HG02870 (cell line): ENCODE measurements around the gene MXI1.
A peak's percentile ranks its signal among the peaks of the same experiment; 100 is the strongest.
"Not testable (repeated sequence)": the region's sequence is repeated elsewhere in the genome, so short reads cannot be mapped to it uniquely, and the experiment has no call there.

Source experiments
- ATAC-seq: cut with Tn5 transposase; IDR thresholded peaks from one replicate; pipeline ENCODE4 v1.9.1; 2021; ENCODE audit warnings: mild to moderate bottlenecking, moderate library complexity; ENCODE audit not compliant: unreplicated experiment

The MXI1 gene

GRCh38 chr10:110181451-110181850 lies 26.0 kb upstream of the MXI1 start:
- ATAC-seq, result no peak

DNA sequence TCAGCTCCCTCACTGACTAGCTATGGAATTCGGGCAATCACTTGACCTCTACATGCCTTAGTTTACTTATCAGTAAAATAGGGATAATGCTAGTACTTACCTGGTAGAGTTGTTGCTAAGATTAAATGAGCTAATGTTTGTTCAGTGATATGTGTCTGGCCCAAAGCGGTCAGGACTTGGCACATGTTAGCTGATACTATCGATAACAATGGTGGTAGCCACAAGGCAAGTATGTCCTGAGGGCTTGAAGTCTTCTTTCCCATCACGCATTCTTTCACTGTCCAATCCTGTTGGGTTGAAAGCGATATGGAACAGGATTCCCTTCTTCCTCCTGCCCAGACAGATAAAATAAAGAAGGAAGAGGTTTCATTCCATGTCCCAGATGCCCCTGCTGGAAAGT lies 25.5 kb upstream of the MXI1 start:
- ATAC-seq, result no peak

GRCh38 chr10:110184398-110184797 lies 23.0 kb upstream of the MXI1 start:
- no peak for ATAC-seq

- not testable (repeated sequence) for ATAC-seq
These were observed 21.7 kb upstream of the MXI1 start for GRCh38 chr10:110185646-110186182.

GRCh38 chr10:110190170-110190569 lies 17.2 kb upstream of the MXI1 start:
- ATAC-seq, result no peak

DNA sequence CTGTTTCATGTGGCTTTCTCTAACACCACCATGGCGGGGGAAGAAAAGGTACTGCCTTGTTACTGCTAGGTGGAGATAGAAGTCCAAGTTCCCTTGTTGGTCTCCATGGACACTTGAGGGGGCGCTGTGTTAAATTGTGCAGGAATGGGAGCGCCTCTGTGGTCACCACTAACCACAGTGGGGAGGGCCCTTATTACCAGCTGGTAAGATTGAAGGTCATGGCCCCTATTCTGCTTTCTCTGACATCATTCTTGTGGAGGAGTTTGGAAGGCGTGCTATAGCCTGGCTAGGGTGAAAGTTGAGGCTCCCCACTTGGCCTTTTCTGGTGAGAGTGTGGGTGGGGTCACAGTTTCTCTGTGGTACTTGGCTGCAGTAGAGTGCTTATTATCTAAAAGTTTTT lies 14.9 kb upstream of the MXI1 start:
- peak; percentile 76 for ATAC-seq

- no peak for ATAC-seq
These were observed 6.9 kb upstream of the MXI1 start for GRCh38 chr10:110200503-110200902.

DNA sequence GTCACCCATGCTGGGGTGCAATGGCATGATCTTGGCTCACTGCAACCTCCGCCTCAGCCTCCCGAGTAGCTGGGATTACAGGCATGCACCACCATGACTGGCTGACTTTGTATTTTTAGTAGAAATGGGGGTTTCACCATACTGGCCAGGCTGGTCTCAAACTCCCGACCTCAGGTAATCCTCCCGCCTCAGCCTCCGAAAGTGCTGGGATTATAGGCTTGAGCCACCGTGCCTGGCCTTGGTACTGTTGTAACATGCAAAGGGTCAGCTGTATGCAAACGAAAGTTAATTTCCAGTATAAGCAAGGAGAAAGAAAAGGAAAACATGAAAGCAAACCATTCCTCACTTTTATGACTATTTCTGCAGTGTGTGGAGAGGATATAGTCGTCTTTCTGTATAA lies 6.4 kb upstream of the MXI1 start:
- ATAC-seq, result not testable (repeated sequence)

- ATAC-seq, result no peak
These were observed 3.6 kb upstream of the MXI1 start for GRCh38 chr10:110203500-110204455.

DNA sequence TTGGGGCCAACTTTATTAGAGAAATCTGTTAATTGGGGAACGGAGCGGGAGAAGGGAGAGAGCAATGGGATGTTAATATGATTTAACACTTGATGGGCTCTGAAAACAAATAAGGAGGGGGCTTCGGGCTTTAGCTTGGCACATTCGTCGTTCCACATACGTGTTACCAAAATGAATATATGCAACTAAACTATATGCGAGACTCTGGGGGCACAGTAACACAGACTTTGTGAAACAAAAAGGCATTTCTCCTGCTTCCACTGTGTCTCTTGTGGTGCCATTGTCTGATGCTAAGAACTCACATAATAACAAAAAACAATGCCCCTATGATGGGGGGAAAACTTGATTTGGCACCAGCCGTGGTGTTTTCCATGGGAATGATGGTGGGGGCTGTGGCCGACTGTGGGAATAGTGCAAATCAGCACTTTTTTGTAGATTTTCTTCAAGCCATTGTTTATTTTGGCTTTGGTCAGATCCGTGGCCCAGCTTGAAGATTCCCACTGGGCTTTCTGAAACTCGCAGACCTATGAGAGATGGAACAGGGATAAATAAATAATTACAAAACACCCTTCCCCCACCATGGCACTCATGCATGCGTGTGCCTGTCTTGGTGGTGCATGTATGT lies 2.2 kb upstream of the MXI1 start:
- ATAC-seq, result no peak

GRCh38 chr10:110207805-110208613 lies 604 bp downstream of the MXI1 start:
- ATAC-seq, result no peak

DNA sequence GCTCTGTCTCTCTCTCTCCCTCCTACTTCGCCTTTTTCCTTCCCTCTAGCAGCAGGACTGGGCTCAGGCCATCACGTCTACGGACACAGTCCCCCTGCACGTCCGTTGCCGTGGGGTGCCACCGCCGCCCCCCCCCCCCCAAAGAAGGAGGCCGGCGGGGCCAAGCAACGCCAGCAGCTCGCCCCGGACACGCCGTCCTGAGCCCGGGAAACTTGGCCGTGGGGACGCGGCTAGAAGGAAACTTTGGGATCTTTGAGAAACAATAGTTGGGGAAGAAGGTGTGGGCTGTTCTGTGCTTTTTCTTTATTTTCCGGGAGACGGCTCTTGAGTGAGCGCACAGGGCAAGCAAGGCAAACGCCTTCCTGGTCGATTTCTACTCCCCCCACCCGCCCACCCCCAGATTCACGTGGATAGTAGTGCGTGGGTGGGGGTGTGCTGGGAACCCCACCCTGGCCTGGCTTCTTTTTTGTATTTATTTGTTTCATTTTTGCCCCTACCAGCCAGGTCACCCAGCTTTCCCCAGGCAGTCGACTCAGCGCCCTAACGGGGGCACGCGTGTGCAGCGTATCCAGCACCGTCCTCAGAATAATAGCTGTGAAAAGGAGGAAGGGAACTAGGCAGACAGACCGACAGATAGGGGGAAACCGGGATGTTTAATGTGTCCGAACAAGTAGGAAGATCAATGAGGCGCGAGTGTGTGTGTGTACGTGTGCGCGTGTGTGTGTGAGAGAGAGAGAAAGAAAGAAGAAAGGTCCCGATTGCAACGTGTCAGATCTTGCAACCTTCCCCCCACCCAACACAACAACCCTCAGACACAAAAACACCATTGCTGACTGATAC lies 1.4 kb downstream of the MXI1 start:
- no peak for ATAC-seq

- ATAC-seq, result no peak
These were observed 2.1 kb downstream of the MXI1 start for GRCh38 chr10:110209454-110209925.

GRCh38 chr10:110209926-110210673 lies 2.7 kb downstream of the MXI1 start:
- no peak for ATAC-seq

DNA sequence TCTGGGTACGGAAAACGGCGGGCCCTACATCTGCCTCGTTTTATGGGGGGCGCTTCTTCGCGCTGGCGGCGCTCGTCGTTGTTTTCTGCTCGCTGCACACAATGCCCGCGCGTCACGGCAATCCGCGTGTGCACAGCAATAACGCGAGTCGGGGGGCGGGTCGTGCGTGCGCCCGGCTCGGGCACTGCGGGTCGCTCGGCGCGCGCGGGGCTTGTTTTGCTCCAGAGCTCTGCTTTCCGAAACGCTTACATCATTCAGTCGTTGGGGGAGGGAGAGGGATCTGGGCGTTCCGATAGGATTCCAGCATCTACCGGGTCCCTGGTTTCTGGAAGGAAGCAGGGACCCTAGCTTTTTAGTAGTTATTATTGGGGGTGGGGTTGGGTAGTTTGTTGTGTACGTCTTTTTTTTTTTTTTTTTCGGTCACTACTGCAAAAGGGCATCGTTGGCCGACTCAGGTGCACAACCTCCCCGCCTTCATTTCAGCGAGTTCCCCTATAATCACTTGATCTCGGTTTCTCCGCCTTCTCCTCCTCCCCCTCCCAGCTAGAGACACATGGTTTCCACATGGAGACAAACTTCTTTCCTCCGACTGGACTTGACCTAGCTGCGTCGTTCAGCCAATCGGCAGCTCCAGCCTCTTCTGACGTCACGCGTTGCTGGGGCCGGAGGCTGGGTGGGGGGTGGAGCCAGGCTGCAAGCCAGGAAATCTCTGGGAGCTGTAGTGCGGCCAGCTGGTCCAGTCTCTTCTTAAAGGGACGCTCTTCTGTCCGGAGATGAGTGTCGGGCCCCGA lies 3.5 kb downstream of the MXI1 start:
- peak; percentile 64 for ATAC-seq

DNA sequence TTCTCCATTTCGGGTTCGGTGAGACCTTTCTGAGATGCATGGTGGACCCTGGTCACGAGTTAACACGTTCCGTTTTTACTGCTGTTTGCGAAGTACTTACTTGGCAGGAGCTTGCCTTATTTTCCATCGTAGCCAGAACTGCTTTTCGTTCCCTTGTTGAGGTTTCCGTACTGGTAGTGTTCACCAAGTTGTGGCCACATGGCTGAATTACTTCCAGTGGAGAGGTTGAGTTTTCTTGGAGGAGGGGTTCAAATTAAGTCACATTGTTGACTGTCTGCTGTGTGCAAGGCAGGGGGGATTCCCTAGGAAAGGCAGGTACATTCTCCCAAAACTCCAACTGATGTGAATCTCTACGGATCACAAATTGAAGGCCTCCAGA lies 4.0 kb downstream of the MXI1 start:
- no peak for ATAC-seq

DNA sequence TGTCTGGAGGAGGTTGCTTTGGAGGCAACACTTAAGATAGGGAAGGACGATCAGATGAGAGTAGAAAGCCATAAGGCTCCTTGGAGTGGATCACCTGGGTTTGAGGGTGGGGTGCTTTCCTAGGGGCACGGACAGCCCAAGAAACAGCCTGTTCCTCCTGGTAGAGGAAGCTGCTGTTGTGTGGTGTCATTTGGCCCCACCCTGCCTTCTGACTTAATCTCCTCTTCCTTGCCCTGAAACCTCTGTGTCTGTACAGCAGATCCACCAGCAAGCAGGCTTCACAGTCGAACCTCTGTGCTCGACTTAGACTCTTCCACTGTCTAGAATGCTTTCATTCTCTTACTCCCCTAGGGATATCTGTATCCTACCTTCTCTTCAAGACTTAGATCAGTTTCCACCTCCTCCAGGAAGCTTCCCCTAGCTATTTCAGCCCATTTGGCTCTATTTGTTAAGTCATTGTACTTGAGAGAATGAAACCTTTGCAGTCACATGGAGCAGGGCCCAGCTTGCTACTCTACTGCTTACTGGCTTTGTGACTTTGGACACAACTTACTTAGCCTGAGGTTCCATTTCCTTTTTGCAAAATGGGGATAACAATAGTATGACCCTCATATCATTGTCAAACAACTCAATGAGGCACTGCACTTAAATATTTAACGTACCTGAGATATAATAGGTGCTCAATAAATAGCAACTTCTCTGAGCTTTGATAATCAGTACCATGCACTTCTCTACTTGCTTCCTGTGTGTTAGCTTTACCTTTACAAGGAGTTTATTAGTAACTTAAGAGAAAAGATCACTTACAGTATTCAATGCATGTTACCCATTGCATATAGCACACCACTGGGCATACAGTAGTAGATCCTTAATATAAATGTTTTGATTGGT lies 5.0 kb downstream of the MXI1 start:
- ATAC-seq, result no peak

- ATAC-seq, result peak; percentile 30
These were observed 7.0 kb downstream of the MXI1 start for GRCh38 chr10:110214371-110214826.
